ENCODE results near the gene GAS1.

The GAS1 gene

DNA sequence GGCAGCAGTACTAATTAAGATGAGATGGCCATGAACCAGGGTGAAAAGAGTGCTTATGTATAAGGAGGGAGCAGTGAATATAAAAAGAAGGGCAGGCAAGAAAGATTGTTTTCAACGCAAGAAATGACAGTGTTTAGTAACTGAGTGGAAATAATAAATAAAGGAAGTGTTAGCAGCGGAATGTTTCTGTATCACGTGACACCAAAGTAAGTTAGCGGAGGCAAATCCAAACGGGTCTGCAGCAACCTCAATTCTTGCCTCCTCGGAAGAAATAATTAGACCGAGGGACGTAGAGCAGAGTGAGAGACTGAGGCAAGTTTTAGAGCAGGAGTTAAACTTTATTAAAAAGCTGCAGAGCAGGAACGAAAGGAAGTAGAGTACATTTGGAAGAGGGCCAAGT lies 15.4 kb upstream of the GAS1 start:
- no peak for FAIRE-seq

DNA sequence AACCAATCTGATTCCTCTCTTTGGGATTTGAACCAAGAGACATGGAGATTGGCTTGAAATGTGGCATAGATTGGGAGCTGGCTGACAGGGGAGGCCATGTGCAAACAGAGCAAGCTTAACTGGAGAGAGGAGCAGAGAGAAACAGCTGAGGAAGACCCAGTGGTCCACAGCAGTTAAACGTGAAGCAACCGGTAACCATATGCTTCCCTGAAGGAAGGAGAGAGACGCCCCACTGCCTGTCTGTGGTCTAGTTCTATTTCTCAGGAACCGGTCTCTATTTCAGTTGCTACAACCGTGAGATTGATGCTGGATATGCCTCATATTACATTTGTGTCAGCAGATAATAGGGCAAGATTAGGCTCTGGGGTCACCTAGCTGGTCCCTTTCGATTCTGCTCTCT lies 13.6 kb upstream of the GAS1 start:
- no peak for FAIRE-seq

DNA sequence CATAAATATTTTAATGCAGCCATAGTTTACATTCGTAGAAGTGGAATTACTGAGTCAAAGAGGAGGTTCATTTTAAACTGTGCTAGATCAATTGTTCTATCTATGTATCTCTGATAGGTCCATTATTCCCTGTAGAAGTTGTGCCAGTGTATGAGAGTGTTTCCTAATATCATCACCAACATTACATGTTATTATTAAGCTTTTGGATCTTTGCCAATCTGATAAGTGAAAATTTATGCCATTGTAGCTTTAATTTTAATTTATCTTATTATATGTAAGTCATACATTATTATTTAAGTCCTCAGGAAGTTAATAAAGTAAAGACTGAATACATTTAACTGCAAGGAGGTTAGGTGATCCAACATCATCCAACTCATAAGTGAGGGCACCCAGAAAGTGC lies 10.9 kb upstream of the GAS1 start:
- FAIRE-seq = no peak

DNA sequence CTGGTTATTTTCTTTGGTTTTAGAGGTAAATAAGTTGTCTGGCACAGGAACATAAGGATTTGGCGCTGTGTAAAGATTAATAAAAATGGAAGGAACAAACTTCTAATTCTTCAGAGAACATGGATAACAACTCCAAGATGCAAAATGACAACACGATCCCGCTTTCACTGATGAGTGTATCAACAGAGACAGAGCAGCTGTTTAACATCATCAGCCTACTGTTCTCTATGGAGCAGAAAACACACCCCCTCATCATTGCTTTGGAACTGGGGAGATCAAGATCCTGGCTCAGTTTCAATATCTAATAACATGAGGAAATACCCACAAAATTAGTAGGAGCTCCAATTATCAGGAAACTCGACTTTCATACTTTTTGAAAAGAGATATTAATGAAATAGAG lies 8.3 kb upstream of the GAS1 start:
- FAIRE-seq = no peak

DNA sequence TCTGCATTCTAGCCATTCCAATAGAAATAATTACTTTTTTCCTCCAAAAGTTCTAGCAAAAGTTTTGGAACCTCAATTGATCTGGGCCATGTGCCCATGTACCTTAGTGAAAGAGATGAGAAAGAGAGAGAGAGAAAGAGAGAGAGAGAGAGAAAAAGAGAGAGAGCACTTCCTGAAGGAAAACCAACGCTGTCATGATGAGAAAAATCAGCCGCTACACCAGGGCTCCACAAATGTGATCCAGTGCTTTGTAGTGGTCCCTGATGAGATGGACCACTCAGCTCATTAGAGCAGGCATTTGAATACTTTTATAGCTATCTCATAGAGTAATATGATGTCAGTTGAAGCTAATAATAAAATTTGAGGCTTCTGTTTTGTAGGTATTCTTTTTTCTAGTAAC lies 7.7 kb upstream of the GAS1 start:
- no peak for FAIRE-seq

DNA sequence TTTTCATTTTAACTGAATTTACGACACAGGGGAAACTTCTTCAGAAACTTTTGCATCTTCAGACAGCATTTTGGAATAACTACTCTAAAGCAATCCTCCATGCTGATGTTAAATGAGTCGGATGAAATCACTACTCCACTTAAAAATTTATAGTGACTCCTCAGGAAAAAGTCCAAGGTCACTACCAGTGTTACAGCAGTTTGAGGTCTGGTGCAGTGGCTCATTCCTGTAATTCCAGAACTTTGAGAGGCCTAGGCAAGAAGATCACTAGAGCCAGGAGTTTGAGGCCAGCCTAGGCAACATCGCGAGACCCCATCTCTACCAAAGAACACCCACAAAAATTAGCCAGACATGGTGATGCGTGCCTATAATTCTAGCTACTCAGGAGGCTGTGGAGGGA lies 5.9 kb upstream of the GAS1 start:
- FAIRE-seq = no peak

DNA sequence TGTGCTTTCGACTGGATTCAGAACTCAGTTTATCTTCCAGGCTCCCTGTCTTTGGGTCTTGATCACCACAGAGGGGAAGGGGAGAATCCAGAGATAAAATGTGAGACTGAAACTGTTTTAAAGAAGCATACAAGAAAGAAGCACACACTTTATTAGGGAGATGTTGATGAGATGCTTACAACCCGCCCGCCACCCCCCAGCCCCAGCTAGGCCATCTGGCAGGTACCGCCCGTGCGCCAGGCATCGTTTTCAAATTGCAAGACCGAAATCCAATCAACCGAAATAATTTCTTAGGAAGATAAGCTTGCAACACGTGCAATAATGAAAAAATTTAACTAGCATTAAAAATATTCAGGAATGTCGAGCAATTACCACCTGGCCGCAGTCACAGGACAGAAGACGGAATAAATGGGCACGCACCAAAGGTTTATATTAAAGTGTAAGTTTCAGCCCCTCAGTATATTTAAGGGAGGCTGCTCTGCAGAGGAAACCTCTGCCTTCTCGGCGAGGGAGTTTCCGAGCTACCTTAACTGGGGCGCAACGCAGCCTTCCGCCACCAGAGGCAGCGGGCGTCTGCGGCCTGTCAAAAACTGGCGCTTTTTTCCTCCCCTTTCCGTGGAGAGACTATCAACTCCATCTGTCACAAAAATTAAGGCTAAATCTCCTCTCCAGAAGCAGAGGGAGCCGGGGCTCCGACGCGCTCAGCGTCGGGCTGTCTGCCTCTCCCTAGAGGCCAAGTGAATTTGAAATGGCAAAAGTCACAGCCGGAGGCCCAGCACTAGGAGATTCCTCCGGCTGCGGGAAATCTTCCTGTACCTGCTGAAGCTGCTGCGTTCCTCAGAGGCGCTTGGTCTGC lies 996 bp upstream of the GAS1 start:
- no peak for FAIRE-seq

DNA sequence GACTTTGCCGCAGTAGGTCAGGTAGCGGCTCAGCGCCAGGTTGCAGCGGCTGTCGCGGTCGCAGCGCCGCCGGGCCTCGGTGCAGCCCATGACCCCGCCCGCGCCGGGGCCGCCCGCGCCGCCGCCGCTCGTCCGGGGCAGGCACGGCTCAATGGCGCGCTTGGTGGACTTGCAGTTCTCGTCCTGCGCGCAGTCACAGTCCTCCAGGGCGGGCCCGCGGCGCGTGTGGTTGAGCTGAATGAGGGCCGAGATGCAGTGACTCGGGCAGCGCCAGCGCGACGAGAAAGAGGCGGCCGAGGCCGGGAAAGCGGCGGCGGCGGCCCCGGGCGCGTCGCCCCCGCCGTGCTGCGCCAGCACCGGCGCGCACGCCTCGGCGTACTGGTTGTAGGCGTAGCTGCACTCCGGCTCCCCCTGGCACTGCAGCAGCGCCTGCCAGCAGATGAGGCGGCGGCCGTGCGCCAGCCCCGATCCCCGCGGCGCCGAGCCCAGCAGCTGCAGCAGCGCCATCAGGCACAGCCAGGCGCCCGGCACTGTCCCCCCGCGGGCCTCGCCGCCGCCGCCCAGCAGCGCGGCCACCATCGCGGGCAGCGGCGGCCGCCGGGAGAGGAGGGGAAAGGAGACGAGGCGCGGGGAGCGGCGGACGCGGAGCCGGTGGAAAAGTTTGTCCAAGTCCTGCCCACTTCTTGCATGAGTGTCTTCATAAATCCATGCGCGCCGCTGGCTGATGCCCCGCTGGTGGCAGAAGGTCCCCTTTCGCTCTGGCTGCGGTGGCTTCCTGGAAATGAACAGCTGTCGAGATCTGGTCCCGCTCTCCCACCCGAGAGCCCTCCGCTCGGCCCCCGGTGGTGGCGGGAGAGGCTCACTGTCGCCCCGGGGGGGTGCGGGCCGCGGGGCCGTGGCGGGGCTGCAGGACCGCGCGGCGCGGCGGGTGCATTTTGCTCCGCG lies 833 bp downstream of the GAS1 start:
- no peak for FAIRE-seq

DNA sequence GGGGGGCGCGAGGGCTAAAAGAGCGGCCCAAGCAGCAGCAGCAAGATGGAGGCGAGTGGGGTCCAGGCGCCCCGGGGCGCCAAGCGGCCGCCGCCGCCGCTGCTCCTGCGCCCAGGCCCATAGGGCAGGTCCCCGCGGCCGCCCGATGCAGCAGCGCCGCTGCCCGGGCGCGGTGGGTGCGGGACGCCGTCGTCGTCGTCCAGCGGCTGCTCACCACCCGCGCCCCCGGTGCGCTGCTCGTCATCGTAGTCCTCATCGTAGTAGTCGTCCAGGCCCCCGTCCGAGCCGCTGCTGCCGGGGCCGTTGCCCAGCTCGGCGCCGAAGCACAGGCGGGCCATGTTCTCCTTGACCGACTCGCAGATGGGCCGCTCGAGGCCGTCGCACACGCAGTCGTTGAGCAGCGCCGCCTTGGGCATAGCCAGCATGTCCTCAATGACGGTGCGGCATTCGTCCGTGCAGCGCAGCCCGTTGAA lies 1.5 kb downstream of the GAS1 start:
- FAIRE-seq = no peak

DNA sequence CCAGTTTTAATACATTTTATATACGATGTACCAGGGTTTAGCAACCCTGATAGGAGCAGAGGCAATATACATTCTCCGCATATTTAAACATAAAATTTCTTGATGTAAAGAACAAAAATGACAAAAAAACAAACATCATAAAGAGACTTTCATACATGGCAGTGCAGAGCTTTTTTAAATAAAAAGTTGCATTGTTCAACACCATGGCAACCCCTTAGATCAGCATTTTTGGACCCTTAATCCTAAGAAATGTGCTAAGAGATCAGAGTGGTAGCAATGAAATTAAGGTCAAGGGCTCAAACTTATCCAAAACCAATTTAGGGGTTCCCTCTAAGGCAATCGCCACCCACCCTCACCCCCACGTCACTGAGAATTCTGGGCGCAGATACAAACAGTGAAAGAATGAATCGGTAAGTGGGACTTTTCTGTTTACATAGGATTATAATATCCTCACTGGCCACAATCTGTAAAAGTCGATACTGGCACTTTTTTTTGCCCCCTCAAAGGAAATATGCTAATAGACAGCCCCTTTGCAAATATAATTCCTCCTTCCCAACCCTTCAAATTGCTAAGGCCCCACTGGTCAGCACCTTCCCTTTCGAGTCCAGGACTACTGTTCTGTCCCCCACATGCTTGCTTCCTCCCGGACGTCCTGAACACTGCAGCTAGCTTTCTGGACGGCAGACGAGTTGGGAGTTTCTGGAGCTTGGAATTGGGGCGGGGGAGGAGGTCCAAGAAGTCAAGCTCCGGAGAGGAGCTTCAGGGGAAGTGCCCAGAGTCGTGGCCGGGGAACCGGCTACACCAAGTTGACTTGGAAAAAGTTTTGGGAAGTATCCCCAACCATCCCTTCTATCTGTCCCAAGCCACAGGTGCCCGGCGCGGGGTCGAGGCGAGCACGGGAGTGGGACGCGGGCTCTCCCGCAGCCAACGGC lies 2.2 kb downstream of the GAS1 start:
- no peak for FAIRE-seq

DNA sequence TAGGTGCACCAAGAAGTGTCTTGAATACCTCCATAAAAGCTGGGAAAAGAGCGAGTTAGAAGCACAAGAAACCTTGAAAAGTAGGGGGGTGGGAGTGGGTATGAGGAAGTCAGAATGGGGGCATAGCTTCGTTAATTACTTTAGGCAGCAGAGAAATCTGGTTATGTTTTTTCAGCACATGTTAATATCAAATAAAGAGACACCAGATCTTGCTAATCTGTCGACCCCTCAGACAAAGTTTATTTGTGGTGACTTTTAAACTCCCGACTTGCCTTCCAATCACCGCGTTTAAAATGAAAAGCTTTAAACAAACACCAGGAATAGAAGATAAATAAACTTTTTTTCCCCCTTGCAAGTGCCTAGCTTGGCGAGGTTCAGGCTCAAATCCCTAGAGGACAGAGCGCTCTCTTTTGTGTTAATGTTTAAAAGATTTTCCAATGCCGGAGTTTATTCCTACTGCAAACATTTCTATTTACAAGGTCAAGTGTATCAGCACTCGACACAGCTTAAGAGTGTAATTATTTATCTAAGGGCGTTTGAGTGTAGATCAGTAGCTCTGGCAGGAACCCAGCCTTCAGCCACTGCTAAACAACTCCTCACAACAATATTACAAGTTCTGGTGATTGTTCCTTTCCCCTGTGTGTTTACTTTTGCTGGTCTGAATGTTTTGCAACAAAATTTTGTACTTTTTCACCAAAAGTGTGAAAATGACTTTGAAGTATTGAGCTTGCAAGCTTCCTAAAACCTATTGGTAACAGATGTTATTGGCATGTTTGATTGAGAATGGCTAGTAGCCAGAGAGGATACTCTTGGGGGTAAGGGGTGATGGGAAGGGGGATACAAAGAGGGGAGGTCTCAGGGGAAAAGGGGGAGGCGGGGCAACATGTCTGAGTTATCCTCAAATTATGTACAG lies 3.8 kb downstream of the GAS1 start:
- no peak for FAIRE-seq

DNA sequence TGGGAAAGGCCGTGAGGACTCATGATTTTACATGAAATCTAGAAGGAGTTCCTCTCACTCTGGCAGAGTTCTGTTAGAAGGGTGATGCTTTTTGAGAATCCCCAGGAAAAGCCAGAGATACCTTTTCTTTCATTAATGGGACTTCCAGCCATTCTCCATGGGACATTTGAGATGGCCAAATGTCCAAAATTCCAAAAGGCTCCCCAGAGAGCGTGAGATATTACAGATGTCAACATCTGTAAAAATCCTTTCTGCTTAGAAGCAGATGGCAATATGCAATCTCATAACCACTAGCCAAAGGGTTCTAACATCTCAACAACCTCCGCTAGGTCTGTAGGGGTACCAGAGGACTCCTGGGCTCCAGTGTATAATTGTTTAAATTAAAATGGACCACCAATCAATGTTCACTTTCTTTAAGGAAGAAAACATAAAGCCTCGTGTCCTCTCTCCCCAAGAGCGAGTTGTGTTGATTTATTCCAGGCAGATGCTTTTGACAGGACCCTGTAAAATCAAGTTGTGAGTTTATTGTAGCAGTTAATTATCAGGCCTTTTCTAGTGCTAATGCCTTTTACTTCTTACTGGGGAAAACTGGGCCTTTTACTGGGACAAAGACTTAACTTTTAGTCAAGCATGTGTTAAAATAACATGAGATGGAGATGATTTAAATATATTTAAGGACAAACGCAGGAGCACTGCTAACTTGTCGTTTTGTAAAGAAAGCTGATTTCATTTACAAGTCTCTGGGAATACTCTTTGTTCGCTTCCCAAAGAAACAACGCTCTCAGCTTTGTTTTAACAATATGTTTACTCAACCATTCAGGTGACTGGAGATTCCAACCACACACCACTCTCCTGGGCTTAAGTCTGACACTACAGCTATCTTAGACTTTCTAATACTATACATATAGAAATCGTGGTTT lies 4.8 kb downstream of the GAS1 start:
- FAIRE-seq = no peak

DNA sequence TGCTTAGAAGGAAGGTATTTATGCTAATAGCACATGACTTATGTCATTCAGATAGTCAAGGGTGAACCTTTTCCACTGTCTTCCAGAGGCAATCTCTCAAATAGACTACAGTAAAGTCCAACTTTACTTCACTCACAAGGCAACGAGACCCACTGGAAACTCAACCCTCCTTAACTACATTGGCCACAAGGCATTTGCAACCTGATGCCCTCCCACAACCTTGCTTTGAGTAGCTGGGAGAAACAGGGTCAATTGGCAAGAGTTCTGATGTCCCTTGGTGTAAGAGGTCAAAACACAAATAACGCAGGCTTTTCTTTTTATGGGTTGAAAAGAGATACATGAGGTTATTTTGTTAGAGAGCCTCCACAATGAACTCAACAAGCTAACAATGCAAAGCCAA lies 6.1 kb downstream of the GAS1 start:
- FAIRE-seq = no peak

DNA sequence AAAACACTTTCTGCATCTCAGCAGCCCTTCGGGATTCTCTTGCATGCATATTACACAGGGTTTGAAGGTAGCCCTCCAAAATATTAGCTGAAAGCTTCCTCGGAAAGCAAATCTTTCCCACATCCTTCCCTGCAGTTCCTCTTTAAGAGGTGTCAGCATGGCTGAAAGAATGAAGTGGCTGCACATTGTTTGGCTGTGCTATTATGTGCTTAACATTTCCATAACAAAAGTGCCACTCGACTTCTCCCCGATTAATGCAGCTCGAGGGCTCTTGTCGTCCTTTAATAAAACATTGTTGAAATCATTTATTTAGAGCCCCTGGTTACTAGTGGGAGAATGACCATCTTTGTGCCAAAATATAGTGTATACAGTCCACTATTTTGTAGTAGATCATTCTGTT lies 6.5 kb downstream of the GAS1 start:
- no peak for FAIRE-seq

DNA sequence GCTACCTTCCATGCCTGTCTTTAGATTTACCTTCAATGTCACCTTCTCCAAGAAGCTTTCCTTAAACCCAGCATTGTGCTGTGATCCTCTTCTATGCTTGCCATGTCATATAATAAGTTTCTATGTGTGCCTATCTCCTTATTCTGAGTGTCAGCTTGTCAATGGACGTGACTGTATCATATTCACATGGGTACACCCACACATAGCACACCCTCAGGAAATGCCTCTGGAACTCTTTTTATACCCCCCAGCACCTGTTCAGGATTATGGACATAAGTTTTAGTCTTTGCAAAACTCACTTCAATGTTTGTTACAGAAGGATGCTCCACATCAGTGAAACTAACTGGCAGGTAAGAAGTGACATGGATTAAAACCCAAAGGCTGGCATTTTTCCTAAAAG lies 7.4 kb downstream of the GAS1 start:
- FAIRE-seq = no peak

DNA sequence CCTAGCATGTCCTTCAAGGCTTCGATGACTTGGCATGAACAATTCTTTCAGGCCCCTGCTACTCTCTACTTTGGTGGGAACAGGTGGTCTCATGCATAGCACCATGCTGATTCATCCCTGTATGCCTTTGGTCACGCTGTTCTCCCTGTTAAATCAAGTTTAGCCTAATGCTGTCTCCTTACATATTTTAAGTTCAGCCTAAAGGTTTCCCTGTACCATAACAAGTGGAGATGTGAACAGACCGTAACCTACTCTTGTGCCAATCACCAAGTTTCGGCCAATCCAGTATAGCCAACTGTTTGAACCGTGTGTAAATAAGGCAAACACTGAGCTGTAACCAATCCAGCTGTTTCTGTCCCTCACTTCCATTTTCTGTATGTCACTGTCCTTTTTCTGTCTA lies 8.0 kb downstream of the GAS1 start:
- no peak for FAIRE-seq

DNA sequence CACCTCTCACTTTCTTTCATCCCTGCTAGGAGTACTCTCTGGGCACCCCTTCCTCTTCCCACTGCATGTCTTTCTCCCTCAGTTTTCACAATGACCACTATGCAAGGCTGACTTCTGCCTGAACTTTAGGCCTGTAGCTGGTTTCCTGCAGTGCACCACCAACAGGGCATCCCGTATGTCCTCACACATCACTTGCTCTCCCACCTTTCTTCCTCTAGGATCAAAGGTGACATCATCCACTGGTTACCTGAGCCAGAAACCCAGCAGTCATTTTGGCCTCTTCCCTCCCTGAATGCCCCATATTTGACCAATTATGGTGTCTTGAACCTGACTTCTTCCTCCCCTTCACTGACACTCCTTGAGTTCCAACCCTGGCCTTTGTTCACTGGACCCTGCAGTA lies 8.5 kb downstream of the GAS1 start:
- FAIRE-seq = no peak

DNA sequence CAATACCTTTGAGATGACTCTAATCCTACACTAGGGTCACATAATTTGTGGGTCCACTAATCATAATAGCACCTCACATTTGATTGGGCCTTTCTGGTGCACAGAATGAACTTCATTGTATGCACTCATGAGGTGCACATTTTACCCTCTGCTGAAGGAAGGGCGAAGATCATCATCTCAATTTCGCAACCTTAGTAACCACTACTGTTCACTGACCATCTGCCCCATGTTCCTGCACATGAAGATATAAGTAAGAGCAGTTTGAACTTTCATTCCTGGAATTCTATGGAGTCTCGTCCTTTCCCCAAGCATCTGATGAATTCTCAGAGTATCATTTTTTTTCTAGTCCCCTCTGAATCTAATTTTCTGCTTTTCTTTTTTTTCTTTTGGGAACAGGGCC lies 21.2 kb downstream of the GAS1 start:
- no peak for FAIRE-seq

DNA sequence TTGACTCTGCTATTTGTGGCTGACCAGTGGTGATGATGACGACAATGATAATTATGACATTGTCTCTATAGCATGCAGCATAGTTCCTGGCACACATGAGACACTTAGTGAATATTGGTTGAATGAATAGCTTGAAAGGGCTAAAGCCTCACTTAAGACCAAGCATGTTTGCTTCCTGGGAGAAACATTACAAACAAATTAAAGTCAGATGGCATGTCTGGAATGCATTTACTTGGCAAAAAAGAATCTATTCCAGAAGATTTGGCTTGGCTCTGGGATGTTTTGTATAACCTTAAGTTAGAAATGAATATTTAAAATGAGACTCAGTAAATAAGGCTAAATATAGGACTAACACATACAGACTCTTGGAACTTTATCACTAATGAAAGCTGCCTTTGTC lies 21.6 kb downstream of the GAS1 start:
- FAIRE-seq = no peak

DNA sequence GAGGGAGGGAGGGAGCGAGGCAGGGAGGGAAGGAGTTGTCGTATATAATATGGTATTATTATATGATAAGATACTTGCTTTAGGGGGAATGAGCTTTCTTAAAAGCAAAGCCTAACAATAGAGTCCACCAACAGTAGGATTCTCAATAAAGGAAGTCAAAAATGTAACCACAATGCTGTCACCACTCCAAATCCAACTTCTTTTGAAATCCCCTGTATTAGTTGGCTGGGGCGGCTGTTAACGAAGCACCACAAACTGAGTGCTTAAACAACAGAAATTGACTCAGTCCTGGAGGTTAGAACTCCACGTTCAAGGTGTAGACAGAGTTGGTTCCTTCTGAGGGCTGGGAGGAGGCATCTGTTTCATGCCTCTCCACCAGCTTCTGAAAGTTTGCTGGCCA lies 23.1 kb downstream of the GAS1 start:
- no peak for FAIRE-seq
